Measurements from ENCODE around the gene GPA33.

GPA33 gene

GRCh38 chr1:167117225-167117624 lies 27.0 kb upstream of the GPA33 start:
- DNase-seq (ENCODE audit: low spot score), result no peak

- no peak for DNase-seq (ENCODE audit: low spot score)
Observed at GRCh38 chr1:167116174-167116573, 26.0 kb upstream of the GPA33 start.

GRCh38 chr1:167115655-167116054 lies 25.5 kb upstream of the GPA33 start:
- no peak for DNase-seq (ENCODE audit: low spot score)

GRCh38 chr1:167114725-167115124 lies 24.5 kb upstream of the GPA33 start:
- DNase-seq (ENCODE audit: low spot score), result no peak

- DNase-seq (ENCODE audit: low spot score), result no peak
Observed at GRCh38 chr1:167111868-167112709, 21.9 kb upstream of the GPA33 start.

GRCh38 chr1:167110586-167110985 lies 20.4 kb upstream of the GPA33 start:
- no peak for DNase-seq (ENCODE audit: low spot score)

- DNase-seq (ENCODE audit: low spot score), result no peak
Observed at GRCh38 chr1:167109125-167109524, 18.9 kb upstream of the GPA33 start.

GRCh38 chr1:167107456-167107855 lies 17.3 kb upstream of the GPA33 start:
- no peak for DNase-seq (ENCODE audit: low spot score)

GRCh38 chr1:167106119-167106461 lies 15.9 kb upstream of the GPA33 start:
- DNase-seq (ENCODE audit: low spot score), result no peak

- DNase-seq (ENCODE audit: low spot score), result no peak
Observed at GRCh38 chr1:167105271-167106118, 15.3 kb upstream of the GPA33 start.

- DNase-seq (ENCODE audit: low spot score), result no peak
Observed at GRCh38 chr1:167104256-167104633, 14.1 kb upstream of the GPA33 start.

- no peak for DNase-seq (ENCODE audit: low spot score)
Observed at GRCh38 chr1:167102906-167103573, 12.9 kb upstream of the GPA33 start.

- DNase-seq (ENCODE audit: low spot score), result no peak
Observed at GRCh38 chr1:167101754-167102153, 11.6 kb upstream of the GPA33 start.

- no peak for DNase-seq (ENCODE audit: low spot score)
Observed at GRCh38 chr1:167100730-167101129, 10.6 kb upstream of the GPA33 start.

GRCh38 chr1:167099851-167100250 lies 9.7 kb upstream of the GPA33 start:
- no peak for DNase-seq (ENCODE audit: low spot score)

- DNase-seq (ENCODE audit: low spot score), result no peak
Observed at GRCh38 chr1:167095368-167095767, 5.2 kb upstream of the GPA33 start.

- DNase-seq (ENCODE audit: low spot score), result no peak
Observed at GRCh38 chr1:167094690-167095089, 4.5 kb upstream of the GPA33 start.

- peak; percentile 37 for DNase-seq (ENCODE audit: low spot score)
Observed at GRCh38 chr1:167093846-167094516, 3.8 kb upstream of the GPA33 start, which contains the start of gene STYXL2. Gene STYXL2, plus strand, starts transcription at chr1:167094075. Its CDS starts 775 bp downstream, at chr1:167094850.

GRCh38 chr1:167092653-167093052 lies 2.5 kb upstream of the GPA33 start:
- no peak for DNase-seq (ENCODE audit: low spot score)

- no peak for DNase-seq (ENCODE audit: low spot score)
Observed at GRCh38 chr1:167089939-167090313, 251 bp downstream of the GPA33 start.

GRCh38 chr1:167088746-167089417 lies 1.3 kb downstream of the GPA33 start:
- no peak for DNase-seq (ENCODE audit: low spot score)

- no peak for DNase-seq (ENCODE audit: low spot score)
Observed at GRCh38 chr1:167086768-167087167, 3.4 kb downstream of the GPA33 start.

All from iPS-NIHi11 (cell line).